ENCODE data around the gene KLK6. TPM values are rescaled to one million over a fixed set of nuclear protein-coding genes. Genes with fewer than 3 reads are reported as not detected.
A peak's percentile ranks its signal among the peaks of the same experiment; 100 is the strongest.

The KLK6 gene
- not detected for total RNA-seq
- polyA plus RNA-seq, result not detected

DNA sequence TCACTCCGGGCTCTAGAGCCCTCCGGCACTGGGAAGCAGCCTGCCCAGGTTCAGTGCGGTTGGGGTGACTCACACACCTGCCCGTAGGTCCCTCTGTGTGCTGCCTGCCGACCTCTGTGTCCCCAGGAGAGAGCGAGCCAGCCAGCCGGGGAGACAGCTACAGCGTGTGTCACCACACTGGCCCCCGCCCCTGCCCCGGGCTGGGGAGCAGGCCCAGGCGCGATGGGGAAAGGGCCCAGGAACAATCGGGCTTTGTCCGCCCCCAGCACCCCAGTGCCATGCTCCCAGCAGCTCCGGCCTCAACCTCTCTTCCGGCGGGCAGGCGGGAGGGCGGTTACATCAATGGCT is at the start of gene KLK6:
KLK6 (minus strand) TSS at position 179 of the 348 bp plus-strand sequence. CDS start 1,487 bp downstream, outside the sequence.
- Histone ChIP-seq H3K27ac (ENCODE audit: low read depth in 1 of 2, low read length in 2 of 2) (no peak within 1 kb of the TSS), H3K36me3 (ENCODE audit: control insufficient read depth in 4 of 4, insufficient read depth in 3 of 4, low read depth in 1 of 4, low read length in 3 of 4) (no peaks in the 10 kb centered on the region), H3K4me3 (ENCODE audit: low read depth in 1 of 3, low read length in 3 of 3) (no peak within 1 kb of the TSS), H3K27me3 (ENCODE audit: control insufficient read depth in 4 of 4, insufficient read depth in 4 of 4, low read length in 3 of 4) (peaks cover 0 to 7% (median 2%) of the 10 kb centered on the region in 4 donors), H3K9me3 (ENCODE audit: control insufficient read depth in 4 of 4, low read length in 3 of 4) (no peaks in the 10 kb centered on the region), H3K9ac (ENCODE audit: low read depth in 1 of 2, low read length in 2 of 2) (no peak within 1 kb of the TSS), H3K4me1 (ENCODE audit: control insufficient read depth in 4 of 4, insufficient read depth in 4 of 4, low read length in 3 of 4) (no peaks in the 10 kb centered on the region)
- TF ChIP-seq TAF1 (conservative IDR thresholded peaks at IDR 0.05) (no peak), GABPA (IDR thresholded peaks at IDR 0.05 in 1 of 2, conservative IDR thresholded peaks at IDR 0.05 in 1 of 2) (no peak), CTCF (IDR thresholded peaks at IDR 0.05; ENCODE audit: low read depth, low read length, missing input control) (no peak), MAX (IDR thresholded peaks at IDR 0.05) (no peak), SP1 (IDR thresholded peaks at IDR 0.05) (no peak), RXRA (IDR thresholded peaks at IDR 0.05) (no peak), HNF4G (IDR thresholded peaks at IDR 0.05) (no peak), ZBTB33 (IDR thresholded peaks at IDR 0.05) (no peak), RAD21 (IDR thresholded peaks at IDR 0.05) (no peak)
- no peak for DNase-seq (ENCODE audit: low spot score)
- WGBS, result 70% methylated on average over 19 of the region's 19 CpGs

DNA sequence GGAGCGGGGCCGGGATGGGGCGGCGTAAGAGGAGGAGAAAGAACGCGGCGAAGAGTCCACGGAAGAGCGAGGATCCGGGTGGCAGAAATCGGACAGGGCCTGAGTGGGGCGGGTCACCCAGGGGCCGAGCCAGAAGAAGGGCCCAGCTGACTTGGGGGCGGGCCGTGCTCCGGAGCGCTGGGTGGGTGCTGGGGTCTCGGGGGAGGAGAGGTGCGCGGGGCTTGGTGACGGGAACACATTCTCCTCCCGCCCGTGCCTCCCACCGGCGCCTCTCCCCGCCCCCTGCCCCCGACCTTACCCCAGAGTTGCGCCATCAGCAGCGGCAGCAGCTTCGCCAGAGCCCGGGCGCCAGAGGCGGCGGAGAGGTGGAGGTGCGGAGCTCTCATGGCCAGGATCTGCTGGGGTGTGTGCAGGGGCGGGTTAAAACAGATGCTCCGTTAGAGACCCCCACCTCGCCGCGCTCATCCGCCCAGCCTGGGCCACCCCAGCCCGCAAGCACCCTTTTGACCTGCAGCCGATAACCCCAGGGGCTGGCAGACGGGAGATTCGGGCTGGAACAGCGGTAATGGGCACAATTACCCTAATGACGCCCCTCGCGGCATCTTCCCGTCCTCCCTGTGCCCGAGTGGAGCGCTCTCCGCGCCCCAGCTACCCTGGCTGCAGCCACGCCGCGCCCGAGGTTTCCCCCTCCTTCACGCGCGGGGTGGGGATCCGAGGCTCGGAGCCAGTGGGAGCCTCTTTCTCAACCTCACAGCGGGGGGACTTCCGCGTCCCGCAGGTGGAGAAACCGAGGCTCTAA is 49.6 kb upstream of the KLK6 start:
- Histone ChIP-seq H3K4me3 (ENCODE audit: low read depth in 1 of 3, low read length in 3 of 3) (peak overlapping the region in 1 of 3 donors; percentile 27), H3K36me3 (ENCODE audit: control insufficient read depth in 4 of 4, insufficient read depth in 3 of 4, low read depth in 1 of 4, low read length in 3 of 4) (no peaks in the 10 kb centered on the region), H3K9me3 (ENCODE audit: control insufficient read depth in 4 of 4, low read length in 3 of 4) (no peaks in the 10 kb centered on the region), H3K4me1 (ENCODE audit: control insufficient read depth in 4 of 4, insufficient read depth in 4 of 4, low read length in 3 of 4) (peaks cover 0 to 13% (median 5%) of the 10 kb centered on the region in 4 donors), H3K27ac (ENCODE audit: low read depth in 1 of 2, low read length in 2 of 2) (no peak overlapping the region), H3K9ac (ENCODE audit: low read depth in 1 of 2, low read length in 2 of 2) (no peak overlapping the region), H3K27me3 (ENCODE audit: control insufficient read depth in 4 of 4, insufficient read depth in 4 of 4, low read length in 3 of 4) (peaks cover 0 to 4% (median 3%) of the 10 kb centered on the region in 4 donors)
- TF ChIP-seq, protein P1, sequence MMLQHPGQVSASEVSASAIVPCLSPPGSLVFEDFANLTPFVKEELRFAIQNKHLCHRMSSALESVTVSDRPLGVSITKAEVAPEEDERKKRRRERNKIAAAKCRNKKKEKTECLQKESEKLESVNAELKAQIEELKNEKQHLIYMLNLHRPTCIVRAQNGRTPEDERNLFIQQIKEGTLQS (IDR thresholded peaks at IDR 0.05), result no peak
- TF ChIP-seq TAF1 (conservative IDR thresholded peaks at IDR 0.05) (no peak), FOXA2 (IDR thresholded peaks at IDR 0.05) (no peak), RXRA (IDR thresholded peaks at IDR 0.05) (no peak), REST (IDR thresholded peaks at IDR 0.05) (no peak)
- 3% methylated on average over 68 of the region's 68 CpGs for WGBS
- DNase-seq (ENCODE audit: low spot score), result no peak

All from liver (tissue), 9 donors.